OCI-LY1 (cell line): ENCODE data around the gene PRUNE2.

Source experiments
- CTCF ChIP-seq: fragments of 200-600 bp; sonication (generic), shearing (Covaris generic); IDR thresholded peaks from 2 replicates; pipeline ENCODE4 v1.5.1; 2017; ENCODE audit warnings: mild to moderate bottlenecking, antibody characterized with exemption, low read length, moderate library complexity, mixed read lengths
- EZH2 ChIP-seq: fragments of 200-600 bp; sonication (generic), shearing (Covaris generic); IDR thresholded peaks from 2 replicates; pipeline ENCODE4 v1.8.0; 2017; ENCODE audit warnings: borderline replicate concordance, mixed run types, mild to moderate bottlenecking, antibody characterized with exemption, low read length, moderate library complexity, mixed read lengths

- no peak for TF ChIP-seq CTCF
- no peak for TF ChIP-seq EZH2
Observed at GRCh38 chr9:76868897-76869296, 37.0 kb downstream of the PRUNE2 start.
